IMR-90 (cell line): ENCODE data around the gene RTN3. TPM values are rescaled to one million over a fixed set of nuclear protein-coding genes. Genes with fewer than 3 reads are reported as not detected.

ENCODE experiments used
- ATAC-seq: fragments of 200-7000 bp; cut with Tn5 transposase; 2 replicates; pipeline ENCODE4 v1.9.1; 2020; ENCODE audit warnings: low read depth, mild to moderate bottlenecking, moderate library complexity
- BruUV-seq: library from RNA; stranded (reverse); fragments of 400-500 nt; replicated peaks from 2 replicates; lab custom pipeline; 2021; lab: Mats Ljungman, UMichigan
- CTCF ChIA-PET: fragments of 300-600 bp; formaldehyde crosslinking; extraction: SDS; loops from one replicate; lab custom pipeline; 2021; ENCODE audit warnings: antibody characterized with exemption; lab: Yijun Ruan, JAX
- POLR2A ChIA-PET: fragments of 300-600 bp; sonication (Branson Sonifier 250); formaldehyde crosslinking; loops from one replicate; lab custom pipeline; 2022; ENCODE audit warnings: antibody characterized with exemption; ENCODE audit not compliant: unreplicated experiment; lab: Charles Lee
- DNase-seq: peaks from one replicate; pipeline ENCODE4 v3.0.0; 2013
- H2AFZ ChIP-seq: replicated peaks from 2 replicates; pipeline ENCODE3; 2013; ENCODE audit warnings: low read length, mild to moderate bottlenecking; ENCODE audit not compliant: poor library complexity
- H2AK5ac ChIP-seq: 2 replicates; pipeline ENCODE4 v1.6.1; 2013; ENCODE audit warnings: low read depth, low read length, inconsistent platforms
- H2AK9ac ChIP-seq: replicated peaks from 2 replicates; pipeline ENCODE3; 2013; ENCODE audit warnings: mild to moderate bottlenecking, low read depth, low read length, moderate library complexity; ENCODE audit not compliant: poor library complexity
- H2BK120ac ChIP-seq: 2 replicates; pipeline ENCODE4 v1.6.1; 2013; ENCODE audit warnings: low read depth, low read length, inconsistent platforms
- H2BK15ac ChIP-seq: 3 replicates; pipeline ENCODE4 v1.6.1; 2013; ENCODE audit warnings: low read depth, low read length, inconsistent platforms
- H2BK20ac ChIP-seq: 2 replicates; pipeline ENCODE4 v1.6.1; 2013; ENCODE audit warnings: low read depth, mild to moderate bottlenecking, inconsistent platforms, low read length, moderate library complexity
- H2BK5ac ChIP-seq: 2 replicates; pipeline ENCODE4 v1.6.1; 2013; ENCODE audit warnings: mild to moderate bottlenecking, low read depth, low read length, inconsistent platforms; ENCODE audit not compliant: poor library complexity, severe bottlenecking
- H3K14ac ChIP-seq: replicated peaks from 2 replicates; pipeline ENCODE4 v1.6.1; 2013; ENCODE audit warnings: low read depth, low read length, inconsistent platforms
- H3K18ac ChIP-seq: 2 replicates; pipeline ENCODE4 v1.6.1; 2013; ENCODE audit warnings: low read depth, low read length, control low read depth
- H3K23ac ChIP-seq: 2 replicates; pipeline ENCODE4 v1.6.1; 2013; ENCODE audit warnings: low read depth, low read length, inconsistent platforms
- H3K27ac ChIP-seq: 2 replicates; pipeline ENCODE4 v1.5.1; 2013; ENCODE audit warnings: mild to moderate bottlenecking, control low read depth, low read length; ENCODE audit not compliant: insufficient read depth
- H3K27me3 ChIP-seq: 2 replicates; pipeline ENCODE4 v1.6.1; 2013; ENCODE audit warnings: low read length; ENCODE audit not compliant: control insufficient read depth, insufficient read depth
- H3K36me3 ChIP-seq: 2 replicates; pipeline ENCODE4 v1.6.1; 2013; ENCODE audit warnings: low read length, mixed read lengths; ENCODE audit not compliant: control insufficient read depth, insufficient read depth
- H3K4ac ChIP-seq: 2 replicates; pipeline ENCODE4 v1.6.1; 2013; ENCODE audit warnings: low read depth, low read length, inconsistent platforms
- H3K4me1 ChIP-seq: 2 replicates; pipeline ENCODE4 v1.6.1; 2013; ENCODE audit warnings: low read length, mixed read lengths; ENCODE audit not compliant: control insufficient read depth, insufficient read depth
- H3K4me2 ChIP-seq: 2 replicates; pipeline ENCODE4 v1.6.1; 2013; ENCODE audit warnings: low read depth, mild to moderate bottlenecking, control low read depth, low read length, moderate library complexity
- H3K4me3 ChIP-seq: 2 replicates; pipeline ENCODE4 v1.5.1; 2013; ENCODE audit warnings: low read depth, mild to moderate bottlenecking, control low read depth, low read length, moderate library complexity; ENCODE audit not compliant: insufficient read depth
- H3K56ac ChIP-seq: 2 replicates; pipeline ENCODE4 v1.6.1; 2013; ENCODE audit warnings: low read length, inconsistent platforms; ENCODE audit not compliant: insufficient read depth; ENCODE audit errors: extremely low read depth
- H3K79me1 ChIP-seq, 2 experiments: 2 replicates each; pipeline ENCODE4 v1.6.1; 2013; ENCODE audit warnings: low read length in 2 of 2, inconsistent platforms in 1 of 2, low read depth in 1 of 2
- H3K9ac ChIP-seq: 2 replicates; pipeline ENCODE4 v1.6.1; 2013; ENCODE audit warnings: low read depth, low read length, control low read depth
- H3K9me1 ChIP-seq: 2 replicates; pipeline ENCODE4 v1.6.1; 2013; ENCODE audit warnings: low read length, inconsistent platforms; ENCODE audit not compliant: insufficient read depth
- H3K9me3 ChIP-seq: 2 replicates; pipeline ENCODE4 v1.6.1; 2013; ENCODE audit warnings: low read length; ENCODE audit not compliant: control insufficient read depth, insufficient read depth
- H4K20me1 ChIP-seq: 2 replicates; pipeline ENCODE4 v1.6.1; 2013; ENCODE audit warnings: low read length, inconsistent platforms; ENCODE audit not compliant: insufficient read depth
- H4K5ac ChIP-seq: 2 replicates; pipeline ENCODE4 v1.6.1; 2013; ENCODE audit warnings: mild to moderate bottlenecking, low read depth, low read length, control low read depth
- H4K8ac ChIP-seq, 2 experiments: 2 replicates each; pipeline ENCODE4 v1.6.1; 2013; ENCODE audit warnings: low read depth in 2 of 2, low read length in 2 of 2, control low read depth in 1 of 2, inconsistent platforms in 1 of 2
- H4K91ac ChIP-seq: 2 replicates; pipeline ENCODE4 v1.6.1; 2013; ENCODE audit warnings: low read depth, low read length, inconsistent platforms; ENCODE audit not compliant: insufficient read depth
- NFE2L2 ChIP-seq: fragments of 150-350 bp; IDR thresholded peaks from 2 replicates; pipeline ENCODE4 v1.6.1; 2016; ENCODE audit warnings: low read depth, mild to moderate bottlenecking, low read length
- RAD21 ChIP-seq: IDR thresholded peaks from 2 replicates; pipeline ENCODE4 v1.6.1; 2012; ENCODE audit warnings: low read length, improper control_type of control experiment
- dilution Hi-C: fragments of 300-500 bp; cut with HindIII; formaldehyde crosslinking; loops from one replicate; pipeline ENCODE4 v1.14.3; 2018; ENCODE audit warnings: low sequenced_read_pairs; ENCODE audit not compliant: unreplicated experiment
- in situ Hi-C: fragments of 300-500 bp; cut with MboI; formaldehyde crosslinking; loops from 3 replicates; pipeline ENCODE4 v1.14.3; 2019; ENCODE audit warnings: low sequenced_read_pairs, inconsistent platforms, mixed read lengths
- intact Hi-C: fragments of 100-400 bp; cut with micrococcal nuclease; formaldehyde crosslinking; loops from 2 replicates; pipeline ENCODE4 v1.10.0; 2022
- polyA plus RNA-seq, 3 experiments: library from polyadenylated mRNA; depleted of rRNA; stranded (reverse); fragments of >200 nt; gene quantifications; 2 replicates each; pipeline ENCODE4 v1.2.3, GENCODE V29; 2012; ENCODE audit warnings: low replicate concordance in 1 of 3
- total RNA-seq: library from RNA; depleted of rRNA; stranded (reverse); fragments of >200 nt; gene quantifications from 2 replicates; pipeline ENCODE4 v1.2.3, GENCODE V29; 2012

The RTN3 gene
- total and polyA plus RNA-seq, 2 of the 4 experiments (the other 2 are of a cell fraction) = 31.2 to 64.6 TPM

- TF ChIP-seq NFE2L2 (no peak), RAD21 (peak; percentile 19; the same call in 1 of the 2 replicates)
Observed at GRCh38 chr11:63639199-63639832, 42.0 kb upstream of the RTN3 start (continued).

- POLR2A ChIA-PET = no interaction called here
Observed at GRCh38 chr11:63641727-63642126, 39.6 kb upstream of the RTN3 start.

More at GRCh38 chr11:63641727-63642126, 39.6 kb upstream of the RTN3 start:
- peaks cover 2 to 12% of the 10 kb centered on the region in 2 experiments; a peak in 3 of 4 replicates for H3K79me1 ChIP-seq
- H3K4me2 ChIP-seq = no peak overlapping the region; the same call in 1 of the 2 replicates
- no peak overlapping the region for H2BK5ac ChIP-seq
- CTCF ChIA-PET = interaction anchor here (0.8 kb wide), 1 partner anchor 41 kb away, joined by 5 read pairs; no protein-coding TSS in a partner anchor
- no peaks in the 10 kb centered on the region for H3K9me1 ChIP-seq
- TF ChIP-seq NFE2L2 (no peak), RAD21 (0 out of 2 replicates have a peak, but pooled peaks have one; percentile 9)
- H3K9me3 ChIP-seq = no peaks in the 10 kb centered on the region
- ATAC-seq = peak; percentile 51
- no peak overlapping the region for H3K56ac ChIP-seq
- peak; percentile 10 for DNase-seq
- no peak overlapping the region for H3K27ac ChIP-seq
- no peak overlapping the region for H2AFZ ChIP-seq
- BruUV-seq = no TSS peak
- no peak overlapping the region for H4K5ac ChIP-seq
- dilution Hi-C loops = no loop called here
- no peak overlapping the region for H4K8ac ChIP-seq
- no peaks in the 10 kb centered on the region; the same call in 1 of the 2 replicates for H4K20me1 ChIP-seq
- no peak overlapping the region for H2AK9ac ChIP-seq
- no peak overlapping the region for H3K9ac ChIP-seq
- H4K91ac ChIP-seq = no peak overlapping the region
- no peak overlapping the region for H3K4me3 ChIP-seq
- no peak overlapping the region for H2BK120ac ChIP-seq
- no peak overlapping the region for H3K4ac ChIP-seq
- in situ Hi-C loops = no loop called here
- peaks cover 24% of the 10 kb centered on the region for H3K36me3 ChIP-seq
- H2BK15ac ChIP-seq = no peak overlapping the region
- intact Hi-C loops = no loop called here
- H3K23ac ChIP-seq = no peak overlapping the region
- H2BK20ac ChIP-seq = no peak overlapping the region
- no peak overlapping the region for H3K14ac ChIP-seq
- no peaks in the 10 kb centered on the region for H3K27me3 ChIP-seq
- no peak overlapping the region for H2AK5ac ChIP-seq
- H3K18ac ChIP-seq = no peak overlapping the region
- no peaks in the 10 kb centered on the region for H3K4me1 ChIP-seq
